PC-3 (cell line): ENCODE data around the gene CTXN1. TPM values are rescaled to one million over a fixed set of nuclear protein-coding genes. Genes with fewer than 3 reads are reported as not detected.
A peak's percentile ranks its signal among the peaks of the same experiment; 100 is the strongest.

ENCODE experiments used
- ATAC-seq: fragments of 200-7000 bp; cut with Tn5 transposase; 2 replicates; pipeline ENCODE4 v1.9.1; 2020; ENCODE audit warnings: mild to moderate bottlenecking, moderate library complexity
- BruUV-seq: library from RNA; stranded (reverse); fragments of 400-500 nt; replicated peaks from 2 replicates; lab custom pipeline; 2021; lab: Mats Ljungman, UMichigan
- CTCF ChIA-PET: fragments of 300-600 bp; sonication (Branson Sonifier 250); formaldehyde crosslinking; loops from one replicate; lab custom pipeline; 2022; ENCODE audit warnings: antibody characterized with exemption; lab: Charles Lee
- POLR2A ChIA-PET: fragments of 300-600 bp; sonication (Branson Sonifier 250); formaldehyde crosslinking; loops from one replicate; lab custom pipeline; 2022; ENCODE audit warnings: antibody characterized with exemption; ENCODE audit not compliant: unreplicated experiment; lab: Charles Lee
- DNase-seq: peaks from one replicate; pipeline ENCODE4 v3.0.0-alpha.2; 2015
- H2AFZ ChIP-seq: fragments of 300-600 bp; sonication (generic); 2 replicates; pipeline ENCODE4 v1.6.0; 2016; ENCODE audit warnings: antibody characterized with exemption, low read length
- H3F3A ChIP-seq: fragments of 300-600 bp; sonication (generic); one replicate; pipeline ENCODE4 v1.6.0; 2017; ENCODE audit warnings: antibody characterized with exemption, low read length, control low read depth, mild to moderate bottlenecking; ENCODE audit not compliant: unreplicated experiment
- H3K27ac ChIP-seq: fragments of 300-600 bp; sonication (generic); 2 replicates; pipeline ENCODE4 v1.5.1; 2016; ENCODE audit warnings: mild to moderate bottlenecking, low read length
- H3K27me3 ChIP-seq: fragments of 300-600 bp; sonication (generic); 2 replicates; pipeline ENCODE4 v1.6.1; 2016; ENCODE audit warnings: low read length, mixed read lengths
- H3K36me3 ChIP-seq: fragments of 300-600 bp; sonication (generic); 2 replicates; pipeline ENCODE4 v1.6.1; 2016; ENCODE audit warnings: low read depth, mixed run types, low read length, mixed read lengths
- H3K4me1 ChIP-seq: fragments of 300-600 bp; sonication (generic); 2 replicates; pipeline ENCODE4 v1.5.1; 2016; ENCODE audit warnings: low read length; ENCODE audit not compliant: insufficient read depth
- H3K4me2 ChIP-seq: fragments of 300-600 bp; sonication (generic); 2 replicates; pipeline ENCODE4 v1.6.0; 2016; ENCODE audit warnings: low read length
- H3K4me3 ChIP-seq: fragments of 300-600 bp; sonication (generic); 2 replicates; pipeline ENCODE4 v1.5.1; 2016; ENCODE audit warnings: mild to moderate bottlenecking, low read length, mixed read lengths
- H3K79me2 ChIP-seq: fragments of 300-600 bp; sonication (generic); 2 replicates; pipeline ENCODE4 v1.6.1; 2017; ENCODE audit warnings: low read length, mixed read lengths
- H3K9ac ChIP-seq: fragments of 300-600 bp; sonication (generic); 2 replicates; pipeline ENCODE4 v1.6.0; 2016; ENCODE audit warnings: mild to moderate bottlenecking, low read length
- H3K9me2 ChIP-seq: fragments of 300-600 bp; sonication (generic); replicated peaks from 2 replicates; pipeline ENCODE4 v1.6.1; 2016; ENCODE audit warnings: mixed run types, low read length, mixed read lengths
- H3K9me3 ChIP-seq: fragments of 300-600 bp; sonication (generic); 2 replicates; pipeline ENCODE4 v1.6.1; 2016; ENCODE audit warnings: low read length, mixed read lengths
- H4K20me1 ChIP-seq: fragments of 300-600 bp; sonication (generic); 2 replicates; pipeline ENCODE4 v1.6.1; 2016; ENCODE audit warnings: low read length, mixed read lengths
- EZH2 ChIP-seq: fragments of 300-600 bp; sonication (generic); IDR thresholded peaks from one replicate; pipeline ENCODE4 v1.6.1; 2017; ENCODE audit warnings: antibody characterized with exemption, mild to moderate bottlenecking, low read length; ENCODE audit not compliant: unreplicated experiment
- EZH2phosphoT487 ChIP-seq: fragments of 300-600 bp; sonication (generic); IDR thresholded peaks from 2 replicates; pipeline ENCODE4 v1.6.1; 2018; ENCODE audit warnings: mild to moderate bottlenecking, antibody characterized with exemption, low read length, borderline replicate concordance
- intact Hi-C: fragments of 100-400 bp; cut with micrococcal nuclease; formaldehyde crosslinking; loops from 2 replicates; pipeline ENCODE4 v1.9.0; 2023
- total RNA-seq: library from RNA; depleted of rRNA; stranded (reverse); fragments of >200 nt; gene quantifications from 2 replicates; pipeline ENCODE4 v1.2.3, GENCODE V29; 2014
- TF ChIP-seq, protein P1 (sequence below): fragments of 300-600 bp; sonication (generic); conservative IDR thresholded peaks from 2 replicates; pipeline ENCODE4 v1.5.1; 2017; ENCODE audit warnings: antibody characterized with exemption, low read depth, mild to moderate bottlenecking, low read length

Gene CTXN1
- total RNA-seq, 1 experiment from 2014 or later, result 11.4 TPM

DNA sequence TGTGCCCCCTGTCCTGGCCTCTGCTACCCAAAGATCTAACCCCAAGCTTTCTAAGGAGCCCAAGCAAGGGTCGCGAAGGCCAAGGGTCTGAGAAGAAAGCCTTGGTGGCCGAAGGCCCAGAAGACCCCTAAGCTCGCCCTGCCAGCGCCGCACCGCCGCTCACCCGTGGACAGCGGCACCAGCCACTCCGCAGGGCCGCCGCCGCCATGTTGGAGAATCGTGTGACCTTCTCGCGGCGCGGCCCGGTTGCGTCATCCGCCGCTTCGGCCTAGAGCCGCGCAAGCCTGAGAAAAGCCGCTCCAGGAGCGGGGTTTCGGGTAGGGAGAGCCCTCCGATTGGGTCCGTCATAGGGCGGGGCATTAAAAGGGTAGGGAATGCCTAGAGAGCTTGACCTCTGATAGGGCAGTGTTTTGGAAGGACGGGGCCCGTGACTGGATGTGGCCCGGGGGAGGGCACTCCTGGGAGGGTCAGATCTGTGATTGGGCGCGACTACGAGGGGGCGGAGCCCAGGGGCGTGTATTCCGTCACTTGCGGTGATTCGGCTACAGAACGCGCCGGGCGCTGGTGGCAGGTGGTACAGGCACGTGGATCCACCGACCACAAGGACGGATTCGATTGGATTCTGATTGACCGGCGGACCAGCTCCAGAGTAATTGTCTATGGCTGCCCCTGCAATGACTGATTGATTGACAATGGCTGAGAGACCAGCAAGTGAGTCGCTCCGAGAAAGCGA lies 17.7 kb upstream of the CTXN1 start, which contains the start of gene TIMM44:
Gene TIMM44, minus strand, starts transcription at position 223 of the 733 bp plus-strand sequence. Its CDS starts 15 bp downstream, at position 208.
- no peaks in the 10 kb centered on the region for H3K9me3 ChIP-seq
- H3K79me2 ChIP-seq, result peaks cover 56% of the 10 kb centered on the region
- H3K4me3 ChIP-seq, result peak within 1 kb of the TSS; percentile 91
- peaks cover 18% of the 10 kb centered on the region for H3K36me3 ChIP-seq
- H3K9ac ChIP-seq, result peak within 1 kb of the TSS; percentile 99
- intact Hi-C loops, result loop anchor here (1.0 to 5.0 kb wide), 4 partner anchors 14 to 310 kb away; no protein-coding TSS in a partner anchor
- H3K9me2 ChIP-seq, result no peaks in the 10 kb centered on the region
- no peak for TF ChIP-seq EZH2
- TF ChIP-seq, protein P1, sequence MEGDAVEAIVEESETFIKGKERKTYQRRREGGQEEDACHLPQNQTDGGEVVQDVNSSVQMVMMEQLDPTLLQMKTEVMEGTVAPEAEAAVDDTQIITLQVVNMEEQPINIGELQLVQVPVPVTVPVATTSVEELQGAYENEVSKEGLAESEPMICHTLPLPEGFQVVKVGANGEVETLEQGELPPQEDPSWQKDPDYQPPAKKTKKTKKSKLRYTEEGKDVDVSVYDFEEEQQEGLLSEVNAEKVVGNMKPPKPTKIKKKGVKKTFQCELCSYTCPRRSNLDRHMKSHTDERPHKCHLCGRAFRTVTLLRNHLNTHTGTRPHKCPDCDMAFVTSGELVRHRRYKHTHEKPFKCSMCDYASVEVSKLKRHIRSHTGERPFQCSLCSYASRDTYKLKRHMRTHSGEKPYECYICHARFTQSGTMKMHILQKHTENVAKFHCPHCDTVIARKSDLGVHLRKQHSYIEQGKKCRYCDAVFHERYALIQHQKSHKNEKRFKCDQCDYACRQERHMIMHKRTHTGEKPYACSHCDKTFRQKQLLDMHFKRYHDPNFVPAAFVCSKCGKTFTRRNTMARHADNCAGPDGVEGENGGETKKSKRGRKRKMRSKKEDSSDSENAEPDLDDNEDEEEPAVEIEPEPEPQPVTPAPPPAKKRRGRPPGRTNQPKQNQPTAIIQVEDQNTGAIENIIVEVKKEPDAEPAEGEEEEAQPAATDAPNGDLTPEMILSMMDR, result no peak
- no peak for TF ChIP-seq EZH2phosphoT487
- no peaks in the 10 kb centered on the region for H3K27me3 ChIP-seq
- peaks cover 9% of the 10 kb centered on the region; the same call in 1 of the 2 replicates for H4K20me1 ChIP-seq
- peak; percentile 100 for DNase-seq
- BruUV-seq, result no TSS peak
- H3K4me1 ChIP-seq, result peaks cover 14% of the 10 kb centered on the region
- CTCF ChIA-PET, result interaction anchor here (0.5 to 1.7 kb wide), 9 partner anchors 15 to 207 kb away, joined by 3 to 20 read pairs (median 7); partner anchors contain the start of gene SNAPC2
- peak within 1 kb of the TSS; percentile 70 for H2AFZ ChIP-seq
- peak; percentile 98 for ATAC-seq
- no peaks in the 10 kb centered on the region for H3F3A ChIP-seq
- peak within 1 kb of the TSS; percentile 89 for H3K4me2 ChIP-seq
- peak within 1 kb of the TSS; percentile 75 for H3K27ac ChIP-seq
- POLR2A ChIA-PET, result interaction anchor here (0.6 to 1.4 kb wide), 6 partner anchors 13 to 570 kb away, joined by 3 to 47 read pairs (median 6); partner anchors contain the start of gene ZNF414

DNA sequence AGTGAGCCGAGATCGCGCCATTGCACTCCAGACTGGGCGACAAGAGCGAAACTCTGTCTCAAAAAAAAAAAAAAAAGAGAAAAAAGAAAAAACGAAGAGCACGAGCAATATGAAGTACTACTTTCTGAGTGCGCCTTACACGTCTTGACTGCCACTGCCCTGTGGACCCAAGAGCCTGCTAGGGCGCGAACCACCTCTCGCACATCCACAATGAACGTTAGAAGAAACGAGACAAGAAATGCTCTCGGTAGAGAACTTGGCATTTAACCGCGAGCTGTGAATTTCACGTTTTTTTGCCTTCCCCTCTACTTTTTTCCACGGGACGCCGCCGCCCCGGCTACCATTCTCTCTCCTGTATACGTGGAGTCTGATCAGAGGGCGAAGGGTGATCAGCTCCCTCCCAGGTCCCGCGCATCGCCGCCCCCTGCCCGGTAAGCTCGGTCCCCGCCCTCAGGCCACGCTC lies 17.1 kb upstream of the CTXN1 start:
- Histone ChIP-seq H3K4me1 (peaks cover 14% of the 10 kb centered on the region), H2AFZ (peak overlapping the region; percentile 67), H3K79me2 (peaks cover 61% of the 10 kb centered on the region), H3K4me2 (peak overlapping the region; percentile 89), H3K4me3 (peak overlapping the region; percentile 91), H3K9me3 (no peaks in the 10 kb centered on the region), H3K9ac (peak overlapping the region; percentile 99), H3K36me3 (peaks cover 22% of the 10 kb centered on the region), H3F3A (no peaks in the 10 kb centered on the region), H3K9me2 (no peaks in the 10 kb centered on the region), H4K20me1 (peaks cover 9% of the 10 kb centered on the region; the same call in 1 of the 2 replicates), H3K27me3 (no peaks in the 10 kb centered on the region), H3K27ac (peak overlapping the region; percentile 75)
- ATAC-seq, result no peak
- POLR2A ChIA-PET, result interaction anchor here (1.0 to 1.4 kb wide), 2 partner anchors 14 to 22 kb away, joined by 9 to 47 read pairs; no protein-coding TSS in a partner anchor
- TSS peak; percentile 43 for BruUV-seq
- intact Hi-C loops, result loop anchor here (1.0 to 5.0 kb wide), 2 partner anchors 14 to 44 kb away; no protein-coding TSS in a partner anchor
- peak; percentile 23 for DNase-seq
- TF ChIP-seq EZH2phosphoT487 (no peak), EZH2 (no peak)
- TF ChIP-seq, protein P1, result no peak
- CTCF ChIA-PET, result interaction anchor here (0.5 to 1.7 kb wide), 5 partner anchors 14 to 207 kb away, joined by 3 to 20 read pairs (median 15); partner anchors contain the start of gene SNAPC2
